ENCODE data around the gene WNT7B.

The WNT7B gene

DNA sequence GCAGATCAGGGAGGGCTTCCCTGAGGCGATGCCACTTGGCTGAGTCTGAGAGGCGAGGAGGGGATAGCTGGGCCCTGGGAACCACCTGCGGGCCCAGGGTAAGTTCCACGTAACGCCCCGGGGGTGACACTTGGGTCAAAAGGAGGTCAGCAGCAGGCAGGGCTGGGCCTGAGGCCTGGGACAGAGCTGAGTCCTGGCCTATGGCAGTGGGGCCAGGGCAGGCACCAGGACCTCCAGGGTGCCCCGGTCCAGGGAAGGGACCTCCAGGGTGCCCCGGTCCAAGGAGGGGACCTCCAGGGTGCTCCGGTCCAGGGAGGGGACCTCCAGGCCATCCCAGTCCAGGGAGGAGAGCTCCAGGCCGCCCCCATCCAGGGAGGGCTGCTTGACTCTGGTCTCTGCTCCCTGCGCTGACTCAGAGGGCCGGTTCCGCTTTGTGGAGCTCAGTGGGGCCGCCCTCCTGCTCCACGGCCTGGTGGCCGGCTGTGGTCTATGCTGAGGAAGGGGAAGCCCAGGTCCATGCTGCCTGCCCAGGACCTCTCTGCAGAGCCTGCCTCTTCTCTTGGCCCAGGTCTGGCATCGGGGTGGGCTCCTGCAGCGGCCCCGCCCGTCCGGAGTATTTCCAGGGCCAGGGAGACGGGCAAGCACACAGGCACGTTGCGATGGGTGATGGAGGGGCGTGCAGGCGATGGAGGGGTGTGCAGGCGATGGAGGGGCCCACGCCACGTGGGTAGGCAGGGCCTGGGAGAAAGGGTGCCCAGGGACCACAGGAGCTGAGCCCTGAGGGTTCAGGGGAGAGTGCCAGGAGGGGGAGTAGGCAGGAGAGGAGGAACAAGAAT is 19.5 kb upstream of the WNT7B start:
- ChIA-PET POLR2A (no interaction called here), CTCF (interaction anchor here (0.8 to 4.5 kb wide), 16 partner anchors 10 to 418 kb away, joined by 3 to 108 read pairs (median 5); no protein-coding TSS in a partner anchor)
- DNase-seq (ENCODE audit: extremely low spot score), result peak; percentile 65

GRCh38 chr22:45995405-45996101 is 18.6 kb upstream of the WNT7B start:
- ChIA-PET CTCF (interaction anchor here (0.7 to 4.5 kb wide), 20 partner anchors 9 to 724 kb away, joined by 3 to 108 read pairs (median 4); no protein-coding TSS in a partner anchor), POLR2A (no interaction called here)
- DNase-seq (ENCODE audit: extremely low spot score), result no peak
- TF ChIP-seq, protein P1, sequence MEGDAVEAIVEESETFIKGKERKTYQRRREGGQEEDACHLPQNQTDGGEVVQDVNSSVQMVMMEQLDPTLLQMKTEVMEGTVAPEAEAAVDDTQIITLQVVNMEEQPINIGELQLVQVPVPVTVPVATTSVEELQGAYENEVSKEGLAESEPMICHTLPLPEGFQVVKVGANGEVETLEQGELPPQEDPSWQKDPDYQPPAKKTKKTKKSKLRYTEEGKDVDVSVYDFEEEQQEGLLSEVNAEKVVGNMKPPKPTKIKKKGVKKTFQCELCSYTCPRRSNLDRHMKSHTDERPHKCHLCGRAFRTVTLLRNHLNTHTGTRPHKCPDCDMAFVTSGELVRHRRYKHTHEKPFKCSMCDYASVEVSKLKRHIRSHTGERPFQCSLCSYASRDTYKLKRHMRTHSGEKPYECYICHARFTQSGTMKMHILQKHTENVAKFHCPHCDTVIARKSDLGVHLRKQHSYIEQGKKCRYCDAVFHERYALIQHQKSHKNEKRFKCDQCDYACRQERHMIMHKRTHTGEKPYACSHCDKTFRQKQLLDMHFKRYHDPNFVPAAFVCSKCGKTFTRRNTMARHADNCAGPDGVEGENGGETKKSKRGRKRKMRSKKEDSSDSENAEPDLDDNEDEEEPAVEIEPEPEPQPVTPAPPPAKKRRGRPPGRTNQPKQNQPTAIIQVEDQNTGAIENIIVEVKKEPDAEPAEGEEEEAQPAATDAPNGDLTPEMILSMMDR (IDR thresholded peaks at IDR 0.05; ENCODE audit: control extremely low read depth, extremely low read depth, low read depth, missing control alignments), result no peak

More for the DNA sequence above, 19.5 kb upstream of the WNT7B start:
- TF ChIP-seq, protein P1 (IDR thresholded peaks at IDR 0.05; ENCODE audit: control extremely low read depth, extremely low read depth, low read depth, missing control alignments), result no peak

DNA sequence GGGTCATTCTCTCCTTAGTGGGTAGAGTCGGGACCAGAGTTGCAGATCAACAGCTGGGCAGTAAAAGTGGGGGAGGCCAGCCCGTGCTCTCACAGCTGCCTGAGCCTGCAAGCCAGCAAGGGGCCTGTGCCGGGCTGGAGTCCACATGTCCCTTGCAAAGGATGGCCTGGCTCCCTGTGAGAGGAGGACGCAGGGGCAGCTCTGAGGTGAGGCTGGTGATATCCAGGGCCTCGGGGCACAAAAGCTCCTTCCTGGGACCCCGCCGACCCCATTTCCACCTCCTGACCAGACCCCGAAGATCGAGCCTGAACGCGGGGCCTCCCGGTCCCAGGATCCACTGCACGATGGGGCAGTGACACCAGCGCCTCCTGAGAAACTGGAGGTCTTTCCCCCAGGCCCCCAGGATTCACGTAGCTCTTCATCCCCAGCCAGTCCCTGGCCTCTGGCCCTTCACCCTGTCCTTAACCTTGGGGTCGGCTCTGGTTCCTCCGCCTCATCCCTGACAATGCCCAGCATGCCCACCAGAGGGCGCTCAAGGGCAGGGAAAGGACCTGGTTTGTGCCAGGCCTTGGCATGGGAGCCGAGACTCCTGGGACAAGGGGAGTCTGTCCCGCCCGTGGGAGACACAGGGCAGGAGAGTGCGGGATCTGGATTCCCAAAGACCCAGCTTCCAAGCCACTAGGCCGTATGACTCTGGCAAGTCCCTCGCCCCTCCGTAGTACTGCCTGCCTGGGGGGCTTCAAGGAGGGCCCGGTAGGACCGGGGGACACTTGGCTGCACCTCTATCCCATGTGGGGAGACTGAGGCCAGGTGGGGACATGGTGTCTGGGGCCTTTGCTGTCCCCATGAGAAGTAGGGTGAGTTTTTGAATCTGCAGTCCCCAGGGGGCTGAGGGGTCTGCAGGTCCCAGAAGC is 17.8 kb upstream of the WNT7B start:
- ChIA-PET CTCF (interaction anchor here (0.7 to 4.5 kb wide), 18 partner anchors 8 to 724 kb away, joined by 3 to 108 read pairs (median 4); no protein-coding TSS in a partner anchor), POLR2A (no interaction called here)
- DNase-seq (ENCODE audit: extremely low spot score), result peak; percentile 83
- TF ChIP-seq, protein P1 (IDR thresholded peaks at IDR 0.05; ENCODE audit: control extremely low read depth, extremely low read depth, low read depth, missing control alignments), result peak; percentile 96

GRCh38 chr22:45993841-45994240 is 16.9 kb upstream of the WNT7B start:
- TF ChIP-seq, protein P1 (IDR thresholded peaks at IDR 0.05; ENCODE audit: control extremely low read depth, extremely low read depth, low read depth, missing control alignments), result no peak
- DNase-seq (ENCODE audit: extremely low spot score), result no peak
- POLR2A ChIA-PET, result no interaction called here
- CTCF ChIA-PET, result interaction anchor here (0.9 to 4.5 kb wide), 9 partner anchors 8 to 428 kb away, joined by 3 to 108 read pairs (median 10); no protein-coding TSS in a partner anchor

GRCh38 chr22:45993143-45993692 is 16.3 kb upstream of the WNT7B start:
- ChIA-PET CTCF (no interaction called here), POLR2A (no interaction called here)
- TF ChIP-seq, protein P1 (IDR thresholded peaks at IDR 0.05; ENCODE audit: control extremely low read depth, extremely low read depth, low read depth, missing control alignments), result no peak
- no peak for DNase-seq (ENCODE audit: extremely low spot score)
